Central memory CD8-positive, alpha-beta T cell (primary cell): ENCODE data around the gene GRAMD4.

Experiments
- ATAC-seq: fragments of 150-1000 bp; cut with Tn5 transposase; replicated peaks from 2 replicates; pipeline ENCODE4 v1.10.0; 2022; ENCODE audit warnings: mild to moderate bottlenecking, moderate FRiP score, moderate number of reproducible peaks; ENCODE audit not compliant: poor library complexity, severe bottlenecking; ENCODE audit errors: extremely low read depth
- DNase-seq, 2 donors: peaks; one replicate each; pipeline ENCODE4 v3.0.0; 2021; ENCODE audit warnings: low spot score in 2 of 2
- H3K27ac Mint-ChIP-seq: one replicate; pipeline ENCODE4 v1.8.0; 2022; ENCODE audit warnings: low read depth, mild to moderate bottlenecking, moderate library complexity, mixed read lengths
- H3K27me3 Mint-ChIP-seq: one replicate; pipeline ENCODE4 v1.8.0; 2022; ENCODE audit warnings: mixed read lengths
- H3K36me3 Mint-ChIP-seq: one replicate; pipeline ENCODE4 v1.8.0; 2022; ENCODE audit warnings: mild to moderate bottlenecking, moderate library complexity, mixed read lengths; ENCODE audit not compliant: insufficient read depth
- H3K4me1 Mint-ChIP-seq: one replicate; pipeline ENCODE4 v1.8.0; 2022; ENCODE audit warnings: mixed read lengths
- H3K4me3 Mint-ChIP-seq: one replicate; pipeline ENCODE4 v1.8.0; 2022; ENCODE audit warnings: mild to moderate bottlenecking, moderate library complexity, mixed read lengths
- H3K9me3 Mint-ChIP-seq: one replicate; pipeline ENCODE4 v1.8.0; 2022; ENCODE audit warnings: mixed read lengths

Gene GRAMD4

GRCh38 chr22:46674906-46675305, 54.7 kb downstream of the GRAMD4 start:
- H3K36me3 Mint-ChIP-seq = peaks cover 11% of the 10 kb centered on the region
- peak overlapping the region; percentile 83 for H3K4me3 Mint-ChIP-seq
- peaks cover 10% of the 10 kb centered on the region for H3K4me1 Mint-ChIP-seq
- no peaks in the 10 kb centered on the region for H3K27me3 Mint-ChIP-seq
- ATAC-seq (peak; percentile 15), DNase-seq (no peak)
- H3K27ac Mint-ChIP-seq = peak overlapping the region; percentile 96
- H3K9me3 Mint-ChIP-seq = no peaks in the 10 kb centered on the region

GRCh38 chr22:46675479-46675878, 55.3 kb downstream of the GRAMD4 start:
- no peak overlapping the region for H3K4me3 Mint-ChIP-seq
- no peak for DNase-seq
- H3K27me3 Mint-ChIP-seq = no peaks in the 10 kb centered on the region
- peaks cover 11% of the 10 kb centered on the region for H3K36me3 Mint-ChIP-seq
- no peak overlapping the region for H3K27ac Mint-ChIP-seq
- no peak for ATAC-seq
- no peaks in the 10 kb centered on the region for H3K9me3 Mint-ChIP-seq
- H3K4me1 Mint-ChIP-seq = peaks cover 10% of the 10 kb centered on the region

- no peak overlapping the region for H3K27ac Mint-ChIP-seq
- no peaks in the 10 kb centered on the region for H3K9me3 Mint-ChIP-seq
- no peak for ATAC-seq
- peaks cover 11% of the 10 kb centered on the region for H3K36me3 Mint-ChIP-seq
- no peak overlapping the region for H3K4me3 Mint-ChIP-seq
- peaks cover 10% of the 10 kb centered on the region for H3K4me1 Mint-ChIP-seq
- H3K27me3 Mint-ChIP-seq = no peaks in the 10 kb centered on the region
- DNase-seq = no peak
Measured at GRCh38 chr22:46675938-46676337, 55.8 kb downstream of the GRAMD4 start.

- DNase-seq (no peak), ATAC-seq (no peak)
- Mint-ChIP-seq H3K9me3 (no peaks in the 10 kb centered on the region), H3K27ac (no peak overlapping the region), H3K27me3 (no peaks in the 10 kb centered on the region), H3K4me3 (no peak overlapping the region), H3K4me1 (peaks cover 10% of the 10 kb centered on the region), H3K36me3 (peaks cover 11% of the 10 kb centered on the region)
Measured at GRCh38 chr22:46676479-46676878, 56.3 kb downstream of the GRAMD4 start.

- no peaks in the 10 kb centered on the region for H3K9me3 Mint-ChIP-seq
- ATAC-seq (no peak), DNase-seq (no peak)
- no peaks in the 10 kb centered on the region for H3K27me3 Mint-ChIP-seq
- H3K36me3 Mint-ChIP-seq = peaks cover 11% of the 10 kb centered on the region
- H3K27ac Mint-ChIP-seq = no peak overlapping the region
- peaks cover 10% of the 10 kb centered on the region for H3K4me1 Mint-ChIP-seq
- no peak overlapping the region for H3K4me3 Mint-ChIP-seq
Measured at GRCh38 chr22:46676881-46677280, 56.7 kb downstream of the GRAMD4 start.

GRCh38 chr22:46677323-46678002, 57.3 kb downstream of the GRAMD4 start:
- no peak overlapping the region for H3K27ac Mint-ChIP-seq
- H3K4me1 Mint-ChIP-seq = peaks cover 10% of the 10 kb centered on the region
- H3K36me3 Mint-ChIP-seq = peaks cover 11% of the 10 kb centered on the region
- DNase-seq = no peak
- H3K4me3 Mint-ChIP-seq = no peak overlapping the region
- no peaks in the 10 kb centered on the region for H3K9me3 Mint-ChIP-seq
- no peaks in the 10 kb centered on the region for H3K27me3 Mint-ChIP-seq
- no peak for ATAC-seq

- Mint-ChIP-seq H3K4me1 (peaks cover 10% of the 10 kb centered on the region), H3K9me3 (no peaks in the 10 kb centered on the region), H3K27ac (no peak overlapping the region), H3K4me3 (no peak overlapping the region), H3K27me3 (no peaks in the 10 kb centered on the region), H3K36me3 (peaks cover 12% of the 10 kb centered on the region)
- no peak for ATAC-seq
- no peak for DNase-seq
Measured at GRCh38 chr22:46678003-46678657, 57.9 kb downstream of the GRAMD4 start.

- Mint-ChIP-seq H3K4me1 (peaks cover 10% of the 10 kb centered on the region), H3K27me3 (no peaks in the 10 kb centered on the region), H3K27ac (no peak overlapping the region), H3K4me3 (no peak overlapping the region), H3K36me3 (peaks cover 10% of the 10 kb centered on the region), H3K9me3 (no peaks in the 10 kb centered on the region)
- DNase-seq = no peak
- ATAC-seq = no peak
Measured at GRCh38 chr22:46678785-46679700, 58.9 kb downstream of the GRAMD4 start.

- no peaks in the 10 kb centered on the region for H3K27me3 Mint-ChIP-seq
- ATAC-seq (no peak), DNase-seq (no peak)
- H3K4me3 Mint-ChIP-seq = no peak overlapping the region
- peaks cover 7% of the 10 kb centered on the region for H3K36me3 Mint-ChIP-seq
- H3K27ac Mint-ChIP-seq = no peak overlapping the region
- H3K4me1 Mint-ChIP-seq = peaks cover 3% of the 10 kb centered on the region
- no peaks in the 10 kb centered on the region for H3K9me3 Mint-ChIP-seq
Measured at GRCh38 chr22:46679706-46680269, 59.6 kb downstream of the GRAMD4 start.

- H3K36me3 Mint-ChIP-seq = peaks cover 13% of the 10 kb centered on the region
- no peaks in the 10 kb centered on the region for H3K27me3 Mint-ChIP-seq
- ATAC-seq (no peak), DNase-seq (no peak)
- H3K4me1 Mint-ChIP-seq = no peaks in the 10 kb centered on the region
- H3K4me3 Mint-ChIP-seq = no peak overlapping the region
- no peaks in the 10 kb centered on the region for H3K9me3 Mint-ChIP-seq
- H3K27ac Mint-ChIP-seq = peak overlapping the region; percentile 25
Measured at GRCh38 chr22:46681010-46681409, 60.8 kb downstream of the GRAMD4 start.

GRCh38 chr22:46682011-46682731, 62.0 kb downstream of the GRAMD4 start:
- no peak overlapping the region for H3K4me3 Mint-ChIP-seq
- no peaks in the 10 kb centered on the region for H3K27me3 Mint-ChIP-seq
- H3K4me1 Mint-ChIP-seq = no peaks in the 10 kb centered on the region
- H3K27ac Mint-ChIP-seq = peak overlapping the region; percentile 25
- peaks cover 15% of the 10 kb centered on the region for H3K36me3 Mint-ChIP-seq
- DNase-seq = no peak
- no peaks in the 10 kb centered on the region for H3K9me3 Mint-ChIP-seq
- no peak for ATAC-seq

- Mint-ChIP-seq H3K27me3 (no peaks in the 10 kb centered on the region), H3K9me3 (no peaks in the 10 kb centered on the region), H3K4me3 (no peak overlapping the region), H3K36me3 (peaks cover 25% of the 10 kb centered on the region), H3K4me1 (no peaks in the 10 kb centered on the region), H3K27ac (no peak overlapping the region)
- no peak for DNase-seq
- no peak for ATAC-seq
Measured at GRCh38 chr22:46684706-46685105, 64.5 kb downstream of the GRAMD4 start.
